ENCODE data around the gene RAB33A.
A peak's percentile ranks its signal among the peaks of the same experiment; 100 is the strongest.

RAB33A gene

DNA sequence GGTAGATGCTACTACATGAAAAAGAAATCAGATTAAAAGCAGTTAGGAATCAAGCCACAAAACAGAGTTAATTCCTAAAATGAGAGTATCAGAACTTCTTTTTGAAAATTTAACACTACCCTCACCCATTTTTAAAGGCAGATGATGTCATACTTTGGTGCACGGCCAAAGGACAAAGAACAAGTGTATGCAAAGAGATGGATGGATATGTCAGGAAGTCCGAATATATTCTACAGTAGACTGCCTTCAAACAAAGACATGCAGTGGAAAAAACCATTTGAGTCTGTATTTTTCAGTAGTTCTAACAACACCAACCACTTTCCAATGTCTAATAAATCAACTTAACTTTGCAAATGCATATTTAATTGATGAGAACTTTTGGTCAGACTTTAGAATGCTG is 8.4 kb upstream of the RAB33A start:
- H3K9me3 Mint-ChIP-seq, result no peaks in the 10 kb centered on the region

DNA sequence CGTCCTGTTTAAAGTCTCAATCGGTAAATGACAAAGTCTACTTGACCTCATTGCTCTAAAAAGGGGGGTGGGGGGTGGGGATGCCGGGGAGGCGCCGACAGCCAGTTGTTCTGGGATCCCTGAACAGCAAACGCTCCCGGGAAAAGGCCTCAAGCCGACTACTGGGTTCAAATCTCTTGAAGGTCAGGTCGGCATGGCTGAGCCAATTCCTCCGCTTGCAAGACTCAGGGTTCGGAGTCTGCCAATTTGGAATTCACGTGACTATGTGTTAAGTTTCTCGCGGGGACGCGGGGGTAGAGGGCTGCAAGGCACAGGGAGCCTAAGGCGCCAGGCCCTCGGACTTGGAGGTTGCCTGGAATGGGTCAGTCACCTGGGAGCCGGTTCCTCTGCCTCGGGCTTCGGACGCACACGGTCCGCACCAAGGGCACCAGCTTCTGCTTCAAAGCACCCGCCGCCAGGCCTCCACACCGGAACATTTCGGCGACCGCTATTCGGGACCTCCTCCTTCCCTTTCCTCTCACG is 6.5 kb upstream of the RAB33A start:
- H3K4me1 Mint-ChIP-seq, result peaks cover 5% of the 10 kb centered on the region
- H3K4me3 Mint-ChIP-seq, result peak overlapping the region; percentile 98
- H3K27me3 Mint-ChIP-seq, result no peaks in the 10 kb centered on the region
- ATAC-seq (ENCODE audit: low read depth), result peak; percentile 47
- no peaks in the 10 kb centered on the region for H3K36me3 Mint-ChIP-seq
- no peaks in the 10 kb centered on the region for H3K9me3 Mint-ChIP-seq
- no peak for DNase-seq (ENCODE audit: low spot score in 2 of 2)
- H3K27ac Mint-ChIP-seq, result peak overlapping the region; percentile 91

More for the DNA sequence above, 8.4 kb upstream of the RAB33A start:
- Mint-ChIP-seq H3K4me3 (no peak overlapping the region), H3K36me3 (no peaks in the 10 kb centered on the region), H3K27ac (no peak overlapping the region), H3K27me3 (no peaks in the 10 kb centered on the region), H3K4me1 (peaks cover 4% of the 10 kb centered on the region)
- DNase-seq (ENCODE audit: low spot score in 2 of 2), result no peak
- ATAC-seq (ENCODE audit: low read depth), result no peak

DNA sequence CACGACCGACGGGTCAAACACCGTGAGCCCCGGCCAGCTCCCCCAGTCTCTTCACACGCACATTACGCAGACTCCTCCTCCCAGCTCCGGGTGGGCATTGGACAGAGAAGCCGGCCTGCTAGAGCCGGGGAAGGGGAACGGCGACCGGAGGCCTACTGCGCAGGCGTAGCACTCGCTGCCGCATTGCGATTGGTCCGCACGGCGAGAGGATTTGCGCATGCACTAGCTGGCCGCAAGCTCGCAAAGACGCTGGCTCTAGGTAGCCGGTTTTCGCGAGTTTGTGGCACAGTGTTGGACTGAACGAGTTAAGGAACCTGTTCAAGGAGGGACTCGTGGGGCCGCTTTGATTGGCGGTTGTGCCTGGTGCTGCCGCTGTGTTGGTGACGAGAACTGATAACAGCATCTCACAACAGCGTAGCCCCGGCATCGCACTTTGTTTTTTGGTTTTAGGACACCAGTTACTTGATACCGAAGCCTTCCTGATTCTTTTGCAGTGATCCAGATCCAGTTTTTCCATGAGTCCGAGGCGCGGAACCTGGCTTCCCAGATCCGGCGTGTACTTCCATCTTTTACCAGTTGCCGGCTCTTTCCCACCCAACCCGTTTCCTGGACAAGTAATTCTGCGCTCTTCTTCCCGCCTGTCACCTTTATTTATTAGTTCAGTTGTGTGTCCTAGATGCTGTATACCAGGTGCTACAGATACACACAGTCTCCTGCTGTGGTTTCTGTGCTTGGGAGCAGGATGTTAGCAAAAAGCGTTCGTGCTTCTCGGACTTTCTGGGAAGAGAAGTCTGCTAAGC is 5.9 kb upstream of the RAB33A start, which contains the start of gene AIFM1:
AIFM1 (minus strand) TSS at position 139 of the 800 bp plus-strand sequence. CDS start 185 bp downstream, outside the sequence.
- H3K27me3 Mint-ChIP-seq, result no peaks in the 10 kb centered on the region

DNA sequence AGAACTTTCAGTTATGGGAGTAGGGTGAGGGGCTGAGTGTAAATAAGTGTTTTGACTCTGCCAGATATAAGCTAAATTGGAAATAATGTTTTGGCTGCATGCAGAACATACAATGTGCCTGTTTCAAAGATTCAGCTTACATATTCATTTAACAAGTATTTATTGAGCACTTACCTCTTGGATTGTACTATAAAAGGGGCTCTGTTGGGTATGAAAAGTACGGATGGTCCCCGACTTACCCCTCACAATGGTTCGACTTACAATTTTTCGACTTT is 5.3 kb upstream of the RAB33A start:
- Mint-ChIP-seq H3K9me3 (no peaks in the 10 kb centered on the region), H3K27me3 (no peaks in the 10 kb centered on the region), H3K4me1 (peaks cover 9% of the 10 kb centered on the region), H3K27ac (peak overlapping the region; percentile 91), H3K4me3 (peak overlapping the region; percentile 98), H3K36me3 (no peaks in the 10 kb centered on the region)
- ATAC-seq (ENCODE audit: low read depth) (no peak), DNase-seq (ENCODE audit: low spot score in 2 of 2) (no peak)

More for the DNA sequence above, 5.9 kb upstream of the RAB33A start, which contains the start of gene AIFM1:
- Mint-ChIP-seq H3K4me1 (peaks cover 9% of the 10 kb centered on the region), H3K4me3 (peak within 1 kb of the TSS; percentile 98), H3K27ac (peak within 1 kb of the TSS; percentile 91), H3K9me3 (no peaks in the 10 kb centered on the region), H3K36me3 (no peaks in the 10 kb centered on the region)
- DNase-seq (ENCODE audit: low spot score in 2 of 2) (peak; percentile 70 to 71), ATAC-seq (ENCODE audit: low read depth) (peak; percentile 91)

DNA sequence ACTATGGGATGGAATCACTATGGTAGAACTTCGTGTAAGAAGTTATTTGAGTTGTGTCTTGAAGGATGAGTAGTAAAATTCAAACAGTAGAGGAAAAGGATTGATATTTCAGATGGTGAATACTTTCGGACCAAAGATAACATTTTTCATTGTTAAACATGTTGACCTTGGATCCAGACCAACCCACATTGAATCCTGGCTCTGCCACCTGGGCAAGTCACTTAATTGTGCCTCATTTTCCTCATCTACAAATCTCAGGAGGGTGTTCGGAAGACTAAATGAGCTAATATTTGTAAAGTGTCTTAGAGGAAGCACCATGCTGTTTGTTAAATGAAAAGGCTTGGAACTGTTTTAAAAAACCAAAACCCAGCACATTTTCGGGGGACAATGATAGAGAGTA is 4.7 kb upstream of the RAB33A start:
- peaks cover 9% of the 10 kb centered on the region for H3K4me1 Mint-ChIP-seq
- DNase-seq (ENCODE audit: low spot score in 2 of 2), result no peak
- H3K36me3 Mint-ChIP-seq, result no peaks in the 10 kb centered on the region
- no peaks in the 10 kb centered on the region for H3K27me3 Mint-ChIP-seq
- no peaks in the 10 kb centered on the region for H3K9me3 Mint-ChIP-seq
- H3K27ac Mint-ChIP-seq, result peak overlapping the region; percentile 91
- peak overlapping the region; percentile 98 for H3K4me3 Mint-ChIP-seq
- ATAC-seq (ENCODE audit: low read depth), result no peak

DNA sequence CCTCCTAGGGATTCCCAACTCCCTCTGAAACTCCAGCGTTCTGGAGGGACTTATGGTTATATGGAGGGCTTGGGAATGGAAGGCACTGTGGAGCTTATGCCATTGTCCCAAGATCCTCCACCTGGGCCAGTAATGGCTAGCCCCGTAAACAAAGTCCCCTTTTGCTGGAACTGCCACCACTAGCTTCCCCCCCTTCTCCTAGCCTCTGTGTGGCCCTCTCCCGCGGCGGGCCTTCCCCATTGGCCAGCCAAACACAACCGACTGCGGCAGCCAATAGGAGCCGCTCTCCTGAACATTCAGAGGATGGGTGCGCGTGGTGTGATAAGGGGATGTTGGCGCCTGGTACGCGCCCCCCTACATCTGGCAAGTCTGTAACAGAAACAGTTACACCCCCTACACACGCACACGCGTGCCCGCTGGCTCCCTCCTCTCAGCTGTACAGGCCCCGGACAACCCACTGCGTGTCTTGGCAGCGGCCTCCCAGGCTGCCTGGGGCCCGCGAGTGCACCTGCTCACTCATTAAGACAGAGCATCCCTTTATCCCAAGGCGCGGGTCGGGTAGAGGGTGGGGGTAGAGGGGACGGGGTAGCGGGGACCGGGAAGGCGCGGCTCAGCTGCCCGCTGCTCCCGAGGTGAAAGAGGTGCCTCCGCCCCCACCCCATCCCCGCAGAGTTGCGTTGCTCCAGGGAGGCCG is 863 bp upstream of the RAB33A start:
- H3K4me3 Mint-ChIP-seq, result peak overlapping the region; percentile 88
- ATAC-seq (ENCODE audit: low read depth) (peak; percentile 77), DNase-seq (ENCODE audit: low spot score in 2 of 2) (peak; percentile 36 to 39)
- no peaks in the 10 kb centered on the region for H3K27me3 Mint-ChIP-seq
- peaks cover 32% of the 10 kb centered on the region for H3K4me1 Mint-ChIP-seq
- no peaks in the 10 kb centered on the region for H3K9me3 Mint-ChIP-seq
- no peaks in the 10 kb centered on the region for H3K36me3 Mint-ChIP-seq
- H3K27ac Mint-ChIP-seq, result peak overlapping the region; percentile 41

DNA sequence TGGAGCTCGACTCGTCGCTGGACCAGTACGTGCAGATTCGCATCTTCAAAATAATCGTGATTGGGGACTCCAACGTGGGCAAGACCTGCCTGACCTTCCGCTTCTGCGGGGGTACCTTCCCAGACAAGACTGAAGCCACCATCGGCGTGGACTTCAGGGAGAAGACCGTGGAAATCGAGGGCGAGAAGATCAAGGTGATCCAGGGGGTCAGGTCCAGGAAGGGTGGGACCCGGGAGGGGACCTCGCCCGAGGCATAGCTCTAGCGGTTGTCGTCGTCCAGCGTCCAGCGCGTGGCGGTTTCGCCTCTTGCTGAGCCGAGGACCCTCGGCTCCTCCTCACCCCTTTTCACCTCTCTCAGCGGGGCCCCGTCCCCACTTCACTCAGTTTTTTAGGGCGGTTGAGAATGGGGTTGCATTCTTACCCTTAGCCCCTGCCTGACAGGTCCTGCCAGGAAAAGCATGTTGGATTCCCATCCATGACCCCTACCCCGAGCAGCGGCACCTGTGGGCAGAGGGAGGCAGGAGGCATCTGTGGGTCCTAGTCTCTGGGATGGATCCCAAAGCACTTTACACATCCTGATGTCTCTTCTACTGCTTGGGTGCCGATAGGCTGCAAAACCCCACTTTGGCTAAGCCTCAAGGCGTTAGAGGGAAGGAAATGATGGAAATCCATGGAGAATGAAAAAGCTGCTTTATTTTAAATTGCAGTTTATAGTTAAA is 524 bp downstream of the RAB33A start:
- Mint-ChIP-seq H3K27ac (peak overlapping the region; percentile 79), H3K4me3 (peak overlapping the region; percentile 88), H3K9me3 (no peaks in the 10 kb centered on the region), H3K4me1 (peaks cover 42% of the 10 kb centered on the region), H3K36me3 (no peaks in the 10 kb centered on the region), H3K27me3 (no peaks in the 10 kb centered on the region)
- no peak for DNase-seq (ENCODE audit: low spot score in 2 of 2)
- ATAC-seq (ENCODE audit: low read depth), result no peak

DNA sequence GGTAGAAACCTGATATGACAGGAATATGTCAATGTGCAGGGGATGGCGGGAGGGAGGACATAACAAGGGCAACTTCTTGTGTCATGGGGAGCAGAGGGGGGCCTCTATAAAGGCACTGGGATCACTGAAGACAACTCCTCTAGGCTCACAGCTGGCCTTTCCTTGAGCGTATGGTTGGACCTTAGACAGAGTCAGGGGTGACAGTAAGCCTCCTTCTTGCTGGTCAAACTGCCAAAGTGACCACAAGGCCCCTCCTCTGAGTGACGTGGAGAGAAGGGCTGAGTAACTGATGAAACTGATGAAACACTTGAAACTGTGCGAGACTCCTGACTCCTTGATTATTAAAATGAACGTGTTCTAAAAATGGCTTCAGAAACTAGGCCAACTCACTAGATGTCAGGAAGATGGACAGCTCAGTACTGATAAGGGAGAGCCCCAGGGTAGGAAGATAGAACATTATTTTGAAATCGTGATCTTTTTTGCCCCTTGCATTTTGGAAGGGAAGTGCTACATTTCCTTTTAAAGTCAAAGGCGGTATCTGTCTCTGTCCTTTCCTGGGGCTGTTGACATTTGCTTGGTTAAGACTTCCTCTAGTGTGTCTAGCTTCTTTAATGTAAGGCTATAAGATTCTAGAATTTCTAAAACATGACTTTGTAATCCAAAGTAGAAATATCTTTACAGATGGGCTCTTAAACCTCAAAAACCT is 1.6 kb downstream of the RAB33A start:
- Mint-ChIP-seq H3K4me1 (peaks cover 50% of the 10 kb centered on the region), H3K27ac (peak overlapping the region; percentile 79), H3K4me3 (peak overlapping the region; percentile 88), H3K9me3 (no peaks in the 10 kb centered on the region), H3K36me3 (no peaks in the 10 kb centered on the region), H3K27me3 (no peaks in the 10 kb centered on the region)
- DNase-seq (ENCODE audit: low spot score in 2 of 2) (no peak), ATAC-seq (ENCODE audit: low read depth) (no peak)

DNA sequence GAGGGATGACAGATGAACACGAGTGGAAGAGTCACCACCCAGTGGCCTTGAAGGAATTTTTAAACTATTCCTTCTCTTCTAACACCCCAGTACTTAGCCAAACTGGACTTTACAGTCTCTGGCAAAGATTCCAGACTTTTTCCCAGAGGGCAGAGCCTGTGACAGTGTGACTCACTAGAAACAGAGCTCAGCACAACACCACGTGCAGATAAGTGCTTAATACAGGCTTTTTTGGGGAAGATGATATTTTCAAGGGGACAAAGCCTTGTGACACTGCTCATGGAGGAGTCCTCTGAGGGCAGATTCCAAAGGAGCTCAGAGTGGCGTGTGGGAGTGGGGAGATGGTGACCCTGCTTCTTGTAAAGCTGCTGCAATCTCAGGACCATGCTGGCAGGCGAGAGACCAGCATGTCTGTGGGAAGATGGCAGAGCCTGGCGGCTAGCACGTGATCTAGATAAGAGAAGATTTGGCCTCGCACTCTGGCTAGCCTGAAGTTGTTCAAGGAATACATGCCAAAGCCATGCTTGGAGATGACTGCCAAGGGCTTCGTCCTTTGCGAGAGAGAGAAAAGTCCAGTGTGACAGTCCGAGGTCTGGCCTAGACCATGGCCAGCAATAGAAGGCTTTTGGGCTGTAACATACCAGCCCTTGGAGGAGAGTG is 2.4 kb downstream of the RAB33A start:
- peak overlapping the region; percentile 88 for H3K4me3 Mint-ChIP-seq
- ATAC-seq (ENCODE audit: low read depth) (no peak), DNase-seq (ENCODE audit: low spot score in 2 of 2) (no peak)
- H3K9me3 Mint-ChIP-seq, result no peaks in the 10 kb centered on the region
- peaks cover 50% of the 10 kb centered on the region for H3K4me1 Mint-ChIP-seq
- H3K27me3 Mint-ChIP-seq, result no peaks in the 10 kb centered on the region
- H3K36me3 Mint-ChIP-seq, result no peaks in the 10 kb centered on the region
- peak overlapping the region; percentile 79 for H3K27ac Mint-ChIP-seq

DNA sequence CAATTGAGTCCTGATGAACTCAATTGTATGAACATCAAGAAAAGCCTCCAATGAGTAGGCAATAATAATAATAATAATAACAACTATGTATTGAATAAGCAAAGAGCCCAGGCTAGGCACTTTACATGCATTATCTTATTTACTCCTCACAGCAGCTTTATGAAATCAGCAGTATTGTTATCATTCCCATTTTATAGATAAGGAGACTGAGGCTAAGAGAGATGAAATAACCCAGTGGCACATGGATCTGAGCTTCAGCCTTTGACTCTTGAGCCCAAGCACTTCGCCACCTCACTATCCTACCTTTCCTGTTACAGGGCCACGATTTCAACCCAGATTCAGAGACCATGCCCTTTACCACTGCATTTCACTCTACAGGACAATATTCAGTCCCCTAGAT is 3.2 kb downstream of the RAB33A start:
- Mint-ChIP-seq H3K27me3 (no peaks in the 10 kb centered on the region), H3K4me1 (peaks cover 50% of the 10 kb centered on the region), H3K4me3 (no peak overlapping the region), H3K27ac (no peak overlapping the region), H3K36me3 (no peaks in the 10 kb centered on the region), H3K9me3 (no peaks in the 10 kb centered on the region)
- no peak for ATAC-seq (ENCODE audit: low read depth)
- no peak for DNase-seq (ENCODE audit: low spot score in 2 of 2)

DNA sequence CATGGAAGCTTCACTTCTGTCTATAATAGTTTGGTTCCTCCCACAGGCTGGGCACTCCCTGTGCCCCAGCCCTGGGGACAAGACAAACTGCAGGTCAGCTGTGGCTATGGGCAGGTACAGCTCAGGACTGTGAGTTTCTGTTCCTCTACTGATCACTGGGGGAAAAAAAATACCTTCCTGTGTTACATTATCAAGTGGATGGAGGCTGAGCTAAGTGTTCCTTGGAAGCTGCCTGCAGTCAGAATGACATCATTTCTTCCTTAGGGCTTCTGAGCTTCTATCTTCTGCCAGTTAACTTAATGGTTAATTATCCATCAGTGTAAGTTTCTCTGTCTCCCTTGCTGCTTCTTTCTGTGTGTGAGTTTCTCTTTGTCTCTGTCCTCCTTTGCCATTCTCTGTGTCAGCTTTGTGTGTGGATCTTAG is 4.6 kb downstream of the RAB33A start:
- no peak for DNase-seq (ENCODE audit: low spot score in 2 of 2)
- peak overlapping the region; percentile 52 for H3K4me3 Mint-ChIP-seq
- H3K4me1 Mint-ChIP-seq, result peaks cover 44% of the 10 kb centered on the region
- no peaks in the 10 kb centered on the region for H3K9me3 Mint-ChIP-seq
- peak; percentile 69 for ATAC-seq (ENCODE audit: low read depth)
- peak overlapping the region; percentile 84 for H3K27ac Mint-ChIP-seq
- H3K27me3 Mint-ChIP-seq, result no peaks in the 10 kb centered on the region
- no peaks in the 10 kb centered on the region for H3K36me3 Mint-ChIP-seq

DNA sequence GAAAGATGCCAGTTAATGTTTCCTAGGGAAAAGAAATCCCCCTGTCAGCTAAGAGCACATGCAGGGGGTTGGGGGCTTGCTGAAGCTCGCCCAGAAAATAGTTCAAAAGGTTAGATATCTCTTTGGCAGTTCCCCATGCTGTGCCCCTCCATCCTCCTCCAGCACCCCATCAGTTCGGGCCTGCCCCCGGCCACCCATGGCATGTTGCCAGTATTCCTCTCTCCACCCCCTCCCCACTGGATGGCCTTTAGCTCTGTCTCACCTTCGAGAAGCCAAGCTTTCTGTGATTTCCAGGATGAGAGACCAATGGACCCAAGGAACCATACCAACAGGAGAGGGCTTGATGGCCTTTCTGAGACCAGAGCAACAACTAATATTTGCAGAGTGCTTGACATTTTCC is 5.2 kb downstream of the RAB33A start:
- DNase-seq (ENCODE audit: low spot score in 2 of 2), result no peak
- peak overlapping the region; percentile 60 for H3K27ac Mint-ChIP-seq
- H3K4me3 Mint-ChIP-seq, result no peak overlapping the region
- ATAC-seq (ENCODE audit: low read depth), result no peak
- H3K4me1 Mint-ChIP-seq, result peaks cover 44% of the 10 kb centered on the region
- no peaks in the 10 kb centered on the region for H3K27me3 Mint-ChIP-seq
- no peaks in the 10 kb centered on the region for H3K9me3 Mint-ChIP-seq
- H3K36me3 Mint-ChIP-seq, result no peaks in the 10 kb centered on the region

DNA sequence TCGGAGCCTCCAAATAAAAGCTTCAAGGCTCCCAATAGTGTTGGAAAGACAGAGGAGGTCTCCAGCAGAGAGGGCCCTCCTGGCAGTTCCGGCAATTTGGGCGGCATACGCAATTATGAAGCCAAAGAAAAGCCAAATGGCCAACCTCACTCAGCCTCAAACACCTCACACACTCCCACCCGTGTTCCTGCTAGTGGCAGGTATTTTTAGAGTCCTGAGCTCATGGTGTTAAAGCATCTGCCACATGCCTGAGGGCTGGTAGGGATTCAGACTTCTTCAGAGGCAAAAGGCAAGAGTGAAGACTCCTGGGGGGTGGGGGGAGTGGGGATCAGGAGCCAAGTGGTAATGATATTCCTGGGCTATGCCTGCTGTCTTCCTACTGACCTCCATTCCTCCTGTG is 7.4 kb downstream of the RAB33A start:
- H3K4me1 Mint-ChIP-seq, result peaks cover 34% of the 10 kb centered on the region
- H3K36me3 Mint-ChIP-seq, result no peaks in the 10 kb centered on the region
- ATAC-seq (ENCODE audit: low read depth) (no peak), DNase-seq (ENCODE audit: low spot score in 2 of 2) (no peak)
- no peaks in the 10 kb centered on the region for H3K9me3 Mint-ChIP-seq
- no peaks in the 10 kb centered on the region for H3K27me3 Mint-ChIP-seq
- H3K27ac Mint-ChIP-seq, result no peak overlapping the region
- no peak overlapping the region for H3K4me3 Mint-ChIP-seq

Measured in memory B cell (primary cell).